RWPE1 (cell line): ENCODE measurements around the gene RMND5B.
A peak's percentile ranks its signal among the peaks of the same experiment; 100 is the strongest.

Experiments
- CTCF ChIA-PET: fragments of 350-600 bp; sonication (Branson Sonifier 250); formaldehyde crosslinking; extraction: SDS; loops from one replicate; lab custom pipeline; 2021; lab: Yijun Ruan, JAX
- POLR2A ChIA-PET: fragments of 400-600 bp; formaldehyde crosslinking; extraction: SDS; loops from one replicate; lab custom pipeline; 2020; ENCODE audit warnings: antibody characterized with exemption; ENCODE audit not compliant: low non-redundant PET; lab: Yijun Ruan, JAX
- DNase-seq: peaks from one replicate; pipeline ENCODE4 v3.0.0; 2012; ENCODE audit warnings: low spot score
- H3K27ac ChIP-seq: fragments of 450-650 bp; 2 replicates; pipeline ENCODE4 v1.5.1; 2017
- CTCF ChIP-seq: fragments of 450-650 bp; conservative IDR thresholded peaks from 2 replicates; pipeline ENCODE4 v1.5.1; 2017; ENCODE audit warnings: low read depth, mild to moderate bottlenecking

The RMND5B gene

GRCh38 chr5:178155065-178155464, 24.3 kb downstream of the RMND5B start:
- CTCF ChIA-PET: interaction anchor here (0.7 to 1.4 kb wide), 3 partner anchors 12 to 80 kb away, joined by 3 to 5 read pairs (median 4); no protein-coding TSS in a partner anchor
- no peak for DNase-seq
- peak overlapping the region; percentile 70 for H3K27ac ChIP-seq
- no peak for TF ChIP-seq CTCF
- POLR2A ChIA-PET: interaction anchor here (1.1 kb wide), 1 partner anchor 11 kb away, joined by 3 read pairs; no protein-coding TSS in a partner anchor

- TF ChIP-seq CTCF: no peak
- POLR2A ChIA-PET: no interaction called here
- no peak overlapping the region for H3K27ac ChIP-seq
- DNase-seq: no peak
- CTCF ChIA-PET: no interaction called here
These were observed 29.4 kb downstream of the RMND5B start for GRCh38 chr5:178160176-178160575.

- CTCF ChIA-PET: interaction anchor here (0.9 to 4.3 kb wide), 2 partner anchors 39 to 86 kb away, joined by 3 to 46 read pairs; no protein-coding TSS in a partner anchor
- no peak for DNase-seq
- no peak overlapping the region for H3K27ac ChIP-seq
- TF ChIP-seq CTCF: no peak
- POLR2A ChIA-PET: no interaction called here
These were observed 31.7 kb downstream of the RMND5B start for GRCh38 chr5:178162481-178162880.

- CTCF ChIA-PET: interaction anchor here (0.6 to 4.3 kb wide), 8 partner anchors 18 to 319 kb away, joined by 3 to 46 read pairs (median 4); no protein-coding TSS in a partner anchor
- H3K27ac ChIP-seq: no peak overlapping the region
- DNase-seq: peak; percentile 89
- TF ChIP-seq CTCF: peak; percentile 99
- POLR2A ChIA-PET: no interaction called here
These were observed 33.2 kb downstream of the RMND5B start for GRCh38 chr5:178163772-178164735.

GRCh38 chr5:178165581-178165980, 34.8 kb downstream of the RMND5B start:
- ChIA-PET POLR2A (interaction anchor here (0.6 kb wide), 1 partner anchor 1839 kb away, joined by 3 read pairs; no protein-coding TSS in a partner anchor), CTCF (interaction anchor here (0.9 to 1.4 kb wide), 2 partner anchors 90 to 91 kb away, joined by 5 to 9 read pairs; no protein-coding TSS in a partner anchor)
- no peak for TF ChIP-seq CTCF
- no peak overlapping the region for H3K27ac ChIP-seq
- DNase-seq: no peak

- no peak for DNase-seq
- CTCF ChIA-PET: interaction anchor here (0.7 kb wide), 1 partner anchor 15 kb away, joined by 3 read pairs; no protein-coding TSS in a partner anchor
- POLR2A ChIA-PET: no interaction called here
- TF ChIP-seq CTCF: no peak
- no peak overlapping the region for H3K27ac ChIP-seq
These were observed 39.6 kb downstream of the RMND5B start for GRCh38 chr5:178170455-178170854.
